IMR-90 (cell line): ENCODE data around the gene PPEF2. TPM values are rescaled to one million over a fixed set of nuclear protein-coding genes. Genes with fewer than 3 reads are reported as not detected.

Experiments
- ATAC-seq: fragments of 200-7000 bp; cut with Tn5 transposase; 2 replicates; pipeline ENCODE4 v1.9.1; 2020; ENCODE audit warnings: low read depth, mild to moderate bottlenecking, moderate library complexity
- BruUV-seq: library from RNA; stranded (reverse); fragments of 400-500 nt; replicated peaks from 2 replicates; lab custom pipeline; 2021; lab: Mats Ljungman, UMichigan
- CTCF ChIA-PET: fragments of 300-600 bp; formaldehyde crosslinking; extraction: SDS; loops from one replicate; lab custom pipeline; 2021; ENCODE audit warnings: antibody characterized with exemption; lab: Yijun Ruan, JAX
- POLR2A ChIA-PET: fragments of 300-600 bp; sonication (Branson Sonifier 250); formaldehyde crosslinking; loops from one replicate; lab custom pipeline; 2022; ENCODE audit warnings: antibody characterized with exemption; ENCODE audit not compliant: unreplicated experiment; lab: Charles Lee
- DNase-seq: peaks from one replicate; pipeline ENCODE4 v3.0.0; 2013
- H2AFZ ChIP-seq: replicated peaks from 2 replicates; pipeline ENCODE3; 2013; ENCODE audit warnings: low read length, mild to moderate bottlenecking; ENCODE audit not compliant: poor library complexity
- H2AK5ac ChIP-seq: 2 replicates; pipeline ENCODE4 v1.6.1; 2013; ENCODE audit warnings: low read depth, low read length, inconsistent platforms
- H2AK9ac ChIP-seq: replicated peaks from 2 replicates; pipeline ENCODE3; 2013; ENCODE audit warnings: mild to moderate bottlenecking, low read depth, low read length, moderate library complexity; ENCODE audit not compliant: poor library complexity
- H2BK120ac ChIP-seq: 2 replicates; pipeline ENCODE4 v1.6.1; 2013; ENCODE audit warnings: low read depth, low read length, inconsistent platforms
- H2BK15ac ChIP-seq: 3 replicates; pipeline ENCODE4 v1.6.1; 2013; ENCODE audit warnings: low read depth, low read length, inconsistent platforms
- H2BK20ac ChIP-seq: 2 replicates; pipeline ENCODE4 v1.6.1; 2013; ENCODE audit warnings: low read depth, mild to moderate bottlenecking, inconsistent platforms, low read length, moderate library complexity
- H2BK5ac ChIP-seq: 2 replicates; pipeline ENCODE4 v1.6.1; 2013; ENCODE audit warnings: mild to moderate bottlenecking, low read depth, low read length, inconsistent platforms; ENCODE audit not compliant: poor library complexity, severe bottlenecking
- H3K14ac ChIP-seq: replicated peaks from 2 replicates; pipeline ENCODE4 v1.6.1; 2013; ENCODE audit warnings: low read depth, low read length, inconsistent platforms
- H3K18ac ChIP-seq: 2 replicates; pipeline ENCODE4 v1.6.1; 2013; ENCODE audit warnings: low read depth, low read length, control low read depth
- H3K23ac ChIP-seq: 2 replicates; pipeline ENCODE4 v1.6.1; 2013; ENCODE audit warnings: low read depth, low read length, inconsistent platforms
- H3K27ac ChIP-seq: 2 replicates; pipeline ENCODE4 v1.5.1; 2013; ENCODE audit warnings: mild to moderate bottlenecking, control low read depth, low read length; ENCODE audit not compliant: insufficient read depth
- H3K27me3 ChIP-seq: 2 replicates; pipeline ENCODE4 v1.6.1; 2013; ENCODE audit warnings: low read length; ENCODE audit not compliant: control insufficient read depth, insufficient read depth
- H3K36me3 ChIP-seq: 2 replicates; pipeline ENCODE4 v1.6.1; 2013; ENCODE audit warnings: low read length, mixed read lengths; ENCODE audit not compliant: control insufficient read depth, insufficient read depth
- H3K4ac ChIP-seq: 2 replicates; pipeline ENCODE4 v1.6.1; 2013; ENCODE audit warnings: low read depth, low read length, inconsistent platforms
- H3K4me1 ChIP-seq: 2 replicates; pipeline ENCODE4 v1.6.1; 2013; ENCODE audit warnings: low read length, mixed read lengths; ENCODE audit not compliant: control insufficient read depth, insufficient read depth
- H3K4me2 ChIP-seq: 2 replicates; pipeline ENCODE4 v1.6.1; 2013; ENCODE audit warnings: low read depth, mild to moderate bottlenecking, control low read depth, low read length, moderate library complexity
- H3K4me3 ChIP-seq: 2 replicates; pipeline ENCODE4 v1.5.1; 2013; ENCODE audit warnings: low read depth, mild to moderate bottlenecking, control low read depth, low read length, moderate library complexity; ENCODE audit not compliant: insufficient read depth
- H3K56ac ChIP-seq: 2 replicates; pipeline ENCODE4 v1.6.1; 2013; ENCODE audit warnings: low read length, inconsistent platforms; ENCODE audit not compliant: insufficient read depth; ENCODE audit errors: extremely low read depth
- H3K79me1 ChIP-seq, 2 experiments: 2 replicates each; pipeline ENCODE4 v1.6.1; 2013; ENCODE audit warnings: low read length in 2 of 2, inconsistent platforms in 1 of 2, low read depth in 1 of 2
- H3K9ac ChIP-seq: 2 replicates; pipeline ENCODE4 v1.6.1; 2013; ENCODE audit warnings: low read depth, low read length, control low read depth
- H3K9me1 ChIP-seq: 2 replicates; pipeline ENCODE4 v1.6.1; 2013; ENCODE audit warnings: low read length, inconsistent platforms; ENCODE audit not compliant: insufficient read depth
- H3K9me3 ChIP-seq: 2 replicates; pipeline ENCODE4 v1.6.1; 2013; ENCODE audit warnings: low read length; ENCODE audit not compliant: control insufficient read depth, insufficient read depth
- H4K20me1 ChIP-seq: 2 replicates; pipeline ENCODE4 v1.6.1; 2013; ENCODE audit warnings: low read length, inconsistent platforms; ENCODE audit not compliant: insufficient read depth
- H4K5ac ChIP-seq: 2 replicates; pipeline ENCODE4 v1.6.1; 2013; ENCODE audit warnings: mild to moderate bottlenecking, low read depth, low read length, control low read depth
- H4K8ac ChIP-seq, 2 experiments: 2 replicates each; pipeline ENCODE4 v1.6.1; 2013; ENCODE audit warnings: low read depth in 2 of 2, low read length in 2 of 2, control low read depth in 1 of 2, inconsistent platforms in 1 of 2
- H4K91ac ChIP-seq: 2 replicates; pipeline ENCODE4 v1.6.1; 2013; ENCODE audit warnings: low read depth, low read length, inconsistent platforms; ENCODE audit not compliant: insufficient read depth
- CEBPB ChIP-seq: IDR thresholded peaks from 2 replicates; pipeline ENCODE4 v1.6.1; 2012; ENCODE audit warnings: low read depth, low read length, improper control_type of control experiment
- FOS ChIP-seq: fragments of 150-350 bp; IDR thresholded peaks from 2 replicates; pipeline ENCODE4 v1.6.1; 2016; ENCODE audit warnings: low read depth, low read length
- MAZ ChIP-seq: IDR thresholded peaks from 2 replicates; pipeline ENCODE4 v1.6.1; 2012; ENCODE audit warnings: low read depth, mild to moderate bottlenecking, low read length, improper control_type of control experiment, moderate library complexity, borderline replicate concordance
- MXI1 ChIP-seq: IDR thresholded peaks from 2 replicates; pipeline ENCODE4 v1.6.1; 2012; ENCODE audit warnings: low read depth, mild to moderate bottlenecking, low read length, moderate library complexity, borderline replicate concordance
- NFE2L2 ChIP-seq: fragments of 150-350 bp; IDR thresholded peaks from 2 replicates; pipeline ENCODE4 v1.6.1; 2016; ENCODE audit warnings: low read depth, mild to moderate bottlenecking, low read length
- POLR2A ChIP-seq: IDR thresholded peaks from 2 replicates; pipeline ENCODE4 v1.6.1; 2012; ENCODE audit warnings: mild to moderate bottlenecking, low read depth, low read length
- RAD21 ChIP-seq: IDR thresholded peaks from 2 replicates; pipeline ENCODE4 v1.6.1; 2012; ENCODE audit warnings: low read length, improper control_type of control experiment
- RCOR1 ChIP-seq: IDR thresholded peaks from 2 replicates; pipeline ENCODE4 v1.6.1; 2012; ENCODE audit warnings: mild to moderate bottlenecking, low read length, improper control_type of control experiment; ENCODE audit not compliant: insufficient replicate concordance
- RFX5 ChIP-seq: IDR thresholded peaks from 2 replicates; pipeline ENCODE4 v1.8.0; 2012; ENCODE audit warnings: low read depth, mild to moderate bottlenecking, low read length, moderate library complexity
- SMC3 ChIP-seq: fragments of 150-350 bp; IDR thresholded peaks from 2 replicates; pipeline ENCODE4 v1.6.1; 2016; ENCODE audit warnings: low read depth, mild to moderate bottlenecking, antibody characterized with exemption, low read length, moderate library complexity
- WGBS, 2 experiments: methylation state at CpG; one replicate each; pipeline versions ENCODE4 v1.1.5 to v1.1.7; 2013; ENCODE audit warnings: missing lambda C conversion rate in 2 of 2; ENCODE audit not compliant: insufficient read length in 1 of 2; ENCODE audit errors: extremely low coverage in 2 of 2; 5-methylcytosine and 5-hydroxymethylcytosine counted together
- dilution Hi-C: fragments of 300-500 bp; cut with HindIII; formaldehyde crosslinking; loops from one replicate; pipeline ENCODE4 v1.14.3; 2018; ENCODE audit warnings: low sequenced_read_pairs; ENCODE audit not compliant: unreplicated experiment
- in situ Hi-C: fragments of 300-500 bp; cut with MboI; formaldehyde crosslinking; loops from 3 replicates; pipeline ENCODE4 v1.14.3; 2019; ENCODE audit warnings: low sequenced_read_pairs, inconsistent platforms, mixed read lengths
- intact Hi-C: fragments of 100-400 bp; cut with micrococcal nuclease; formaldehyde crosslinking; loops from 2 replicates; pipeline ENCODE4 v1.10.0; 2022
- polyA plus RNA-seq, 3 experiments: library from polyadenylated mRNA; depleted of rRNA; stranded (reverse); fragments of >200 nt; gene quantifications; 2 replicates each; pipeline ENCODE4 v1.2.3, GENCODE V29; 2012; ENCODE audit warnings: low replicate concordance in 1 of 3
- total RNA-seq: library from RNA; depleted of rRNA; stranded (reverse); fragments of >200 nt; gene quantifications from 2 replicates; pipeline ENCODE4 v1.2.3, GENCODE V29; 2012
- TF ChIP-seq, protein P1 (sequence below): fragments of 150-350 bp; IDR thresholded peaks from 2 replicates; pipeline ENCODE4 v1.6.1; 2017; ENCODE audit warnings: mild to moderate bottlenecking, antibody characterized with exemption, low read length, low read depth
- TF ChIP-seq, protein P2 (sequence below): fragments of 150-350 bp; IDR thresholded peaks from 2 replicates; pipeline ENCODE4 v1.6.1; 2016; ENCODE audit warnings: low read depth, mild to moderate bottlenecking, low read length, moderate library complexity, borderline replicate concordance
- TF ChIP-seq, protein P3 (sequence below): conservative IDR thresholded peaks from 2 replicates; pipeline ENCODE4 v1.5.1; 2012; ENCODE audit warnings: mild to moderate bottlenecking, low read depth, low read length, improper control_type of control experiment

Gene PPEF2
- total and polyA plus RNA-seq, 2 of the 4 experiments (the other 2 are of a cell fraction) = not detected

DNA sequence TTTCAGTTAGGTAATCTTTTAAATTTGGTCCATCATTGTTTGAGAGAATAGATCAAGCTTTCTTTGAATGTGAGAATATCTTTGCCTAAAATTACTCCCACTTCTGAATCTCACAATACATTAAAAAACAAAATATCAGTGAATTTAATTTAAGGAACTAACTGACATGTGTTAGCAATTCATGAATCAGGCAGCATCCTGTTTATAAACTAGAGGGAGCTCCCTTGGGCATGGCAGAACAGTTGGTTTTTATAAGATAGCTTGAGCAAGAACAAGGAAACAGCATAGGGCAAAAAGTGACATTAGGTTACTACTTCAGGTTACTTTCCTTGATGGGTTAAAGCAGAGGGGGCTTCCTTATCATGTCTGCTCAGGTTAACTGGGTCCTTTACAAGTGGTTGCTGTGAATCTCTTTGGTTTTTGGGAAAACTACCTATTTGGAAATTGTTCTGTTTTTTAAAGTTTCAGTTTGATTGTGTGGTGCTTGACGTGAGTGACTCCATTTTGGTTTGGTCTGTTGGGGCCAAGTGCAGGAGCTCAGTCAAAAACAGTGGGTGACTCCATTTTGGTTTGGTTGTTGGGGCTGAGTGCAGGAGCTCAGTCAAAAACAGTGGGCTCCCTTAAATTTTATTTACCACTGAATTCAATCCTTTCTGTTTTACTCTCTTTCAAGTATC lies 68.0 kb downstream of the PPEF2 start (continued):
- no peak for TF ChIP-seq MXI1

- Histone ChIP-seq H3K4me3 (no peak overlapping the region), H3K23ac (no peak overlapping the region), H4K8ac (no peak overlapping the region), H4K5ac (no peak overlapping the region), H3K18ac (no peak overlapping the region), H2AK9ac (no peak overlapping the region), H3K14ac (no peak overlapping the region), H2AFZ (no peak overlapping the region), H3K56ac (no peak overlapping the region), H2BK15ac (no peak overlapping the region), H3K36me3 (no peaks in the 10 kb centered on the region), H3K9me1 (no peaks in the 10 kb centered on the region), H4K91ac (no peak overlapping the region), H2BK5ac (no peak overlapping the region), H4K20me1 (no peaks in the 10 kb centered on the region), H2AK5ac (no peak overlapping the region), H3K27ac (no peak overlapping the region), H3K4ac (no peak overlapping the region), H3K27me3 (no peaks in the 10 kb centered on the region), H3K4me1 (no peaks in the 10 kb centered on the region), H3K9me3 (peaks cover 2% of the 10 kb centered on the region; the same call in 1 of the 2 replicates), H3K9ac (no peak overlapping the region), H2BK20ac (no peak overlapping the region), H3K4me2 (no peak overlapping the region), H2BK120ac (no peak overlapping the region), H3K79me1 (no peaks in the 10 kb centered on the region)
- in situ Hi-C loops = no loop called here
- ChIA-PET POLR2A (no interaction called here), CTCF (no interaction called here)
- no peak for ATAC-seq
- intact Hi-C loops = no loop called here
- no CpG with 5 or more reads among the region's 2 CpGs for WGBS, 2 experiments
- DNase-seq = no peak
- no TSS peak for BruUV-seq
- dilution Hi-C loops = no loop called here
- TF ChIP-seq CEBPB (no peak), POLR2A (no peak), RCOR1 (no peak), FOS (no peak), MXI1 (no peak), RAD21 (no peak), MAZ (no peak), NFE2L2 (no peak), RFX5 (no peak), SMC3 (no peak)
- TF ChIP-seq, protein P1, sequence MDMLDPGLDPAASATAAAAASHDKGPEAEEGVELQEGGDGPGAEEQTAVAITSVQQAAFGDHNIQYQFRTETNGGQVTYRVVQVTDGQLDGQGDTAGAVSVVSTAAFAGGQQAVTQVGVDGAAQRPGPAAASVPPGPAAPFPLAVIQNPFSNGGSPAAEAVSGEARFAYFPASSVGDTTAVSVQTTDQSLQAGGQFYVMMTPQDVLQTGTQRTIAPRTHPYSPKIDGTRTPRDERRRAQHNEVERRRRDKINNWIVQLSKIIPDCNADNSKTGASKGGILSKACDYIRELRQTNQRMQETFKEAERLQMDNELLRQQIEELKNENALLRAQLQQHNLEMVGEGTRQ = no peak
- TF ChIP-seq, protein P2, sequence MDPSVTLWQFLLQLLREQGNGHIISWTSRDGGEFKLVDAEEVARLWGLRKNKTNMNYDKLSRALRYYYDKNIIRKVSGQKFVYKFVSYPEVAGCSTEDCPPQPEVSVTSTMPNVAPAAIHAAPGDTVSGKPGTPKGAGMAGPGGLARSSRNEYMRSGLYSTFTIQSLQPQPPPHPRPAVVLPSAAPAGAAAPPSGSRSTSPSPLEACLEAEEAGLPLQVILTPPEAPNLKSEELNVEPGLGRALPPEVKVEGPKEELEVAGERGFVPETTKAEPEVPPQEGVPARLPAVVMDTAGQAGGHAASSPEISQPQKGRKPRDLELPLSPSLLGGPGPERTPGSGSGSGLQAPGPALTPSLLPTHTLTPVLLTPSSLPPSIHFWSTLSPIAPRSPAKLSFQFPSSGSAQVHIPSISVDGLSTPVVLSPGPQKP = no peak
- TF ChIP-seq, protein P3, sequence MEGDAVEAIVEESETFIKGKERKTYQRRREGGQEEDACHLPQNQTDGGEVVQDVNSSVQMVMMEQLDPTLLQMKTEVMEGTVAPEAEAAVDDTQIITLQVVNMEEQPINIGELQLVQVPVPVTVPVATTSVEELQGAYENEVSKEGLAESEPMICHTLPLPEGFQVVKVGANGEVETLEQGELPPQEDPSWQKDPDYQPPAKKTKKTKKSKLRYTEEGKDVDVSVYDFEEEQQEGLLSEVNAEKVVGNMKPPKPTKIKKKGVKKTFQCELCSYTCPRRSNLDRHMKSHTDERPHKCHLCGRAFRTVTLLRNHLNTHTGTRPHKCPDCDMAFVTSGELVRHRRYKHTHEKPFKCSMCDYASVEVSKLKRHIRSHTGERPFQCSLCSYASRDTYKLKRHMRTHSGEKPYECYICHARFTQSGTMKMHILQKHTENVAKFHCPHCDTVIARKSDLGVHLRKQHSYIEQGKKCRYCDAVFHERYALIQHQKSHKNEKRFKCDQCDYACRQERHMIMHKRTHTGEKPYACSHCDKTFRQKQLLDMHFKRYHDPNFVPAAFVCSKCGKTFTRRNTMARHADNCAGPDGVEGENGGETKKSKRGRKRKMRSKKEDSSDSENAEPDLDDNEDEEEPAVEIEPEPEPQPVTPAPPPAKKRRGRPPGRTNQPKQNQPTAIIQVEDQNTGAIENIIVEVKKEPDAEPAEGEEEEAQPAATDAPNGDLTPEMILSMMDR = no peak
Observed at GRCh38 chr4:75831856-75832405, 70.3 kb downstream of the PPEF2 start.
